ENCODE measurements around the gene ATG7.

GRCh38 chr3:11523572-11524101, 251.4 kb downstream of the ATG7 start:
- no peak for TF ChIP-seq CTCF (conservative IDR thresholded peaks at IDR 0.05)
- TF ChIP-seq EZH2 (IDR thresholded peaks at IDR 0.05; ENCODE audit: low read depth), result no peak

All from PC-9 (cell line).